NCI-H748 (cell line): Measurements from ENCODE around the gene SHC4.
"Not testable (repeated sequence)": the region's sequence is repeated elsewhere in the genome, so short reads cannot be mapped to it uniquely, and the experiment has no call there.

ENCODE experiments used
- DNase-seq: peaks from one replicate; lab custom pipeline; 2025; ENCODE audit not compliant: unreplicated experiment; lab: John Stamatoyannopoulos, UW

Gene SHC4

GRCh38 chr15:48928877-48929538 lies 34.7 kb downstream of the SHC4 start:
- no peak for DNase-seq

GRCh38 chr15:48925714-48926223 lies 38.0 kb downstream of the SHC4 start:
- peak; percentile 13 for DNase-seq

GRCh38 chr15:48924528-48925393 lies 39.0 kb downstream of the SHC4 start:
- no peak for DNase-seq

GRCh38 chr15:48922046-48922445 lies 41.7 kb downstream of the SHC4 start:
- no peak for DNase-seq

- DNase-seq: no peak
Observed at GRCh38 chr15:48916721-48917120, 47.0 kb downstream of the SHC4 start.

GRCh38 chr15:48915861-48916260 lies 47.9 kb downstream of the SHC4 start:
- DNase-seq: no peak

- no peak for DNase-seq
Observed at GRCh38 chr15:48914717-48915116, 49.0 kb downstream of the SHC4 start.

- DNase-seq: no peak
Observed at GRCh38 chr15:48913141-48913540, 50.6 kb downstream of the SHC4 start.

GRCh38 chr15:48910554-48910953 lies 53.2 kb downstream of the SHC4 start:
- DNase-seq: not testable (repeated sequence)

- DNase-seq: not testable (repeated sequence)
Observed at GRCh38 chr15:48909313-48909712, 54.4 kb downstream of the SHC4 start.

- no peak for DNase-seq
Observed at GRCh38 chr15:48905847-48906246, 57.9 kb downstream of the SHC4 start.

- DNase-seq: no peak
Observed at GRCh38 chr15:48905216-48905615, 58.5 kb downstream of the SHC4 start.

- DNase-seq: no peak
Observed at GRCh38 chr15:48904758-48905157, 59.0 kb downstream of the SHC4 start.

GRCh38 chr15:48899793-48900192 lies 63.9 kb downstream of the SHC4 start:
- no peak for DNase-seq

GRCh38 chr15:48898446-48898845 lies 65.3 kb downstream of the SHC4 start:
- no peak for DNase-seq

- DNase-seq: no peak
Observed at GRCh38 chr15:48898032-48898431, 65.7 kb downstream of the SHC4 start.

- DNase-seq: peak; percentile 11
Observed at GRCh38 chr15:48896869-48897814, 66.6 kb downstream of the SHC4 start.

- DNase-seq: no peak
Observed at GRCh38 chr15:48893311-48893710, 70.4 kb downstream of the SHC4 start.

- DNase-seq: no peak
Observed at GRCh38 chr15:48891232-48891765, 72.4 kb downstream of the SHC4 start.

- no peak for DNase-seq
Observed at GRCh38 chr15:48890375-48890972, 73.2 kb downstream of the SHC4 start.
